ENCODE measurements around the gene EPX.

- TF ChIP-seq SIN3A (IDR thresholded peaks at IDR 0.05; ENCODE audit: borderline replicate concordance, insufficient read depth, low read length) (no peak), POLR2AphosphoS5 (IDR thresholded peaks at IDR 0.05; ENCODE audit: low read depth, low read length) (no peak), TAF1 (IDR thresholded peaks at IDR 0.05; ENCODE audit: borderline replicate concordance, insufficient read depth, low read length) (no peak), REST (IDR thresholded peaks at IDR 0.05; ENCODE audit: insufficient read depth in 1 of 2, low read depth in 2 of 2, low read length in 2 of 2) (no peak)
These were observed 1.2 kb downstream of the EPX start for GRCh38 chr17:58193641-58194255.
